GM21619 (cell line): ENCODE data around the gene LMX1B.

ENCODE experiments used
- ATAC-seq: cut with Tn5 transposase; IDR thresholded peaks from one replicate; pipeline ENCODE4 v1.9.1; 2021; ENCODE audit not compliant: unreplicated experiment

The LMX1B gene

DNA sequence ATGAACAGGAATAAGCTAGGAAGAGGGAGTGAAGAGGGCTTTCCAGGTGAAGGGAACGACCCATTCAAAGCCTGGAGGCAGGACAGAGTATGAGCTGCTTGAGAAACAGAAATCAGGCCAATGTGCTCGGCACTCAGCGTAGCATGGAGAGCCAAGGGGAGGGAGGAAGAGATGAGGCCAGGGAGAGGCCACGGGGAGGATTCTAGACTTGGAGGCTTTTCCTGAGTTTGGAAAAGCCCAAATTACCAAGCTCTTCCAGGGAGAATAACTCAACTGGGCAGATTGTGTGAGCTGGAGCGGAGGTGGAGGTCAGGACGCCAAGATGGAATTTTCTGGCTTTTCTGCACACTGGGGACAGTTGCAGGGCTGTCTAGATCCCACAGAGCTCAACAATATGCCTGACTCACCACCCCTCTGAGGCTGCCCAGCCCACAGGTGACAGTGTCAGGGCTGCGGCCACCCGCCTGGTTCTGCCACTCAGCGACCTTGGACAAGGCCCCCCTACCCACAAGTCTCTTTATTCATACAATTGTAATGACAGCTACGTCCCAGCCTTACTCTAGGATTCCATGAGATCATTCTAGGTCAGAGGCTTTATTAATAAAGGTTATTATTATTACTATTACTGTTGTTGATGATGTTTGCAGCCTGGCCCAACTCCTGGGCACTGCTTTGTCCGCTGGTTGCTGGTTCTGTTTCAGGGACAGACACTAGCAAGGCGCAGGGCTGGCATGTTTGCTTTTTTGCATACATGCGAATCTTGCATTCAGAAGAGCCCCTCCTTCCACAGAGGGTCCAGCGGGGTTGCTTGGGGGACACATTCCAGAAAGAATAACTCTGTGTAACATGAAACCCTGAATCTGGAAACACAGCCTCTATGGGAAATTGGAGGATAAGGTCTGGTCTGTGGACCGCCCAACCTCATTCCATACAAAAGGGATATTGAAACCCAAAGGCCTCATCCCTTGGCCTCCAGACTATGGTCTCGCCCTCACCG lies 9.4 kb upstream of the LMX1B start:
- ATAC-seq = no peak

DNA sequence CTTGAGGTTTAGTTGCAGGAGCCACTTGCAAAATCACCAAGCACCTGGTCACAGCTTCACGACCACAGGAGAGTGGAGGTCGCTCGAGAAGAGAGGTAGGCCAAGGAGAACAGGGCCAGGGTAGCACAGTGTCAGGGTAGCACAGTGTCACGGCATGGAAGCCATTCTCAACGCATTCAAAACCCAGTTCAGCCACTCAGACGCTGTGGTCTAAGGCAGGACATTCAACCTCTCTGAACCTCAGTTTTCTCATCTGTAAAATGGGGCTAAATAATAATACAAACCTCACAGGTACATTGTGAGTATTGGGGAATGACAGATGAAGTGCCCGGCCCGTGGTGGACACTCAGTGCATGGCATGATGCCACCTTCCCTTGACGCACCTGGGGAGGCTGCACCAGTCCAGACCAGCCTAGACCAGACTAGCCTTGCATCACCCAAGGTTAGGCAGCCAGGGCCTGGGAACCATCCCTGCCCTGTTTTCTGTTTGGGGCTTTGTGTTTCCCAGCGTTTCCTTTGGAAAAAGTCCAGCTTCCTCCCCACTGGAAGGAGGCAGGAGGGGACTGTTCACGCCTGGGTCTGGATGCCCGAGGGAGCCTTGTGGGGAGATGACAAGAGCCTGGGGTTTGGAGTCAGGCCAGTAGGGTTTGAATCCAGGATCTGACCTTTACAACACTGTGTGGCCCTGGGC lies 7.8 kb upstream of the LMX1B start:
- ATAC-seq = no peak

- no peak for ATAC-seq
Measured at GRCh38 chr9:126606483-126606870, 7.3 kb upstream of the LMX1B start.

GRCh38 chr9:126607086-126607485 lies 6.6 kb upstream of the LMX1B start:
- no peak for ATAC-seq

GRCh38 chr9:126607731-126608130 lies 6.0 kb upstream of the LMX1B start:
- no peak for ATAC-seq

DNA sequence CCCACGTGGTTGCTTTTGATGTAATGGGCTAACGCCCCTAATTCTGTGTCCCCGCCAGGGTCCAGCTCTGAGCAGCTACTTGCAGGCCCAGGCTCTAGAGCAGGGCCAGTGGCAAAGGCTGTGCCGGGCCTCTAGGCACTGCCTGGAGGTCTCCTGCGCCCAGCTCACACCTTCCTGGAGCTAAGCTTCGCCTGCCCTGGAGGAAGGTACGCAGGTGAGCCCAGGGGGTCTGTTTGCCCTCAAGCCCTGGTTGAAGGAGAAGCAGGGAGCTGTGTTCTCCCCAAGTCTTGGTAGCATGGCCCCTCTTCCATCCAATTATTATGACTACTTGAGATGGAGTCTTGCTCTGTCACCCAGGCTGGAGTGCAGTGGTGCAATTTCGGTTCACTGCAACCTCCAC lies 5.2 kb upstream of the LMX1B start:
- ATAC-seq = no peak

DNA sequence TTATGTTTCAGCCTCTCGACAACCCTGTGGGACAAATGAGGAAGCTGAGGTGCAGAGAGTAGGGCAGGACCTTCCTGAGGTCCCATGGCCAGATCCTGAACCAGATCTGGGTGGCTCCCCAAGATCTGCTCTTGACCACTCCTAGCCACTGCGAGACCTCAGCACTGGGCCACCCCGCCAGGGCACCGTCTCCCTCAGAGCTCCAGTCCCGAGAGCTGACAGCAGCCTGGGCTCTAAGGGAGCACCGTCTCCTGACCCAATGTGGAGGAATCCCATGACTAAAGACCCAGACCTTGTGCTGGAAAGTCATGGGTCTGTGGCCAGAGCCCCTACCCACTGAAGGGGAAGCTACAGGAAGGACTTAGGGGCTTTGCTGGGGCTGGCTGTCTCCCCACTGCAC lies 4.5 kb upstream of the LMX1B start:
- ATAC-seq = no peak

DNA sequence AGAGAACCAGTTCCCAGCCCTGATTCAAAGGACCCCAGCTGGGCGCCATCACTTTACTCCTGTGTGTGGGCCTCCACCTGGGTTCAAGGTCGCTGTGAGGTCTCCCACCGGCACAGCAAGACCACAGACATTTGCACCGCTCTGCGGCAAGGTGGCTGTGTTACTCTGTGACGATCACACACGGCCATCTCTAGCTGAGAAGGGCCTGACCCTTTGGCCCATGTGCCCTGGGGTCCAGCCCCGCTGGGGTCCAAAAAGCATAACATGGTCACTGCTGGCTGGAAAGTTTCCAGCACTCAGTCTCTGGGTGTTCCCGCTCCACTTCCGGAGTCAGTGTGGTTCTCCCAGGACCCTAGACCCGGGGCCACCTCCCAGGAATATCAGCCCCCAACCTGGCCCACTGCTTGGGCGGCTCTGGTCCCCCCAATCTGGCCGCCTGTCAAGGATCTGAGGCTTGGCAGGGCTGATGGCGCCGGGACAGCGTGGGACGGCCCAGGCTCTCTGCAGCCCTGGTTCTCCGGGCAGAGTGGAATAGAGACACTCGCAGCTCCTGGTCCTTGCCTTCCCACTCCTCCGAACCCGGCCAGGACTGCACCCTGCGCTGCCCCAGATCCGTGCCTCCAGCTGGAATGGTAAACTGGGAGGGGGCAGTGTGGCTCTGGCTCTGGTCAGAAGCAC lies 3.9 kb upstream of the LMX1B start:
- no peak for ATAC-seq

DNA sequence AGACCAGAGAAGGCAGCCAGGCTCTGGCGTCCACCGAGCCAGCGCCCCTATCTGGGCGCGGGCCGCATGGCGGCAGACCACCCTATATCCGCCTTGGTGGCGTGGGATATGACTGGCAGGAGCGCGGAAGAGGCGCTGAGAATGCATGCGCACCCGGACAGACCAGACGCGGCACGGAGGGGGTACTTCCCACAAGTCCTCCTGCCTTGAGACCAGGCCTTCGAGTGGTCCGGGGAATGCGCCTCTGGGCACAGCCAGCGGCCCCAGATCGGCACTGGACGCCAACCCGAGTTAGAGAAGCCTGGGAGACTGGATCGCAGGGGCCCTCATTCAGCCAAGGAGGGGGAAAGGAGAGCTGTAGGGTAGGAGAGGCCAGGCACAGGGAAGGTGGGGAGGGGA lies 2.5 kb upstream of the LMX1B start:
- no peak for ATAC-seq

DNA sequence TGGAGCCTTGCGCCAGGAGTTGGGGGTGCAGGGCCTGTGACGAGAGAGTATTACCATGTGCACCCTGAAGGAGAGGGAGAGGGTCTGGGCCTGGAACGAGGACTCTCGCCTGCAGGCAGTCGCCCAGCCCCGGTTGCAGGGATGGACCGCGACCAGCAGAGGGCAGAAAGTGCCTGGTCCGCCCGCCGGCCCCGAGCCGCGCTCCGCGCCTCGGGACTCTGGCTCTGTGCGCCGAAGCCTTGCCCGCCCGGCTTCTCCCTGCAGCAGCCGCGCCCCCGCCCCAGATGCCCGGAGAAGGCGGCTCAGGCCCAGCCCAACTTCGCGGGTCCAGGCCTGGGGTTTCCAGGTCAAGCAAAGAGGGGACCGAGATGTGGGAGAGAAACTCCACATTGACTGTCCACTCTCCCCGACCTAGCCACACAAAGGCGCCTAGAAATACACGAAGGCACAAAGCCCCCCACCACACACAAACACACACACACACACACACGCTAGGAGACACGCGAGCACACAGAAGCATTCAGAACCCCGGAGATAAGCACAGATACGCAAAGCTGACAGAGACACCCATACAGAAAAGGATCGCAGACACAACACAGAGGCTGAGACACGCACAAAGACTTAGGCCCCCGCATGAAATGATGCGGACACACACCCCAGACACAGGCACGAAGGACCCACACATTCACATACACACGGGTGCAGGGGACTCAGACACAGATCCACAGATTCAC lies 2.0 kb upstream of the LMX1B start:
- ATAC-seq = no peak

DNA sequence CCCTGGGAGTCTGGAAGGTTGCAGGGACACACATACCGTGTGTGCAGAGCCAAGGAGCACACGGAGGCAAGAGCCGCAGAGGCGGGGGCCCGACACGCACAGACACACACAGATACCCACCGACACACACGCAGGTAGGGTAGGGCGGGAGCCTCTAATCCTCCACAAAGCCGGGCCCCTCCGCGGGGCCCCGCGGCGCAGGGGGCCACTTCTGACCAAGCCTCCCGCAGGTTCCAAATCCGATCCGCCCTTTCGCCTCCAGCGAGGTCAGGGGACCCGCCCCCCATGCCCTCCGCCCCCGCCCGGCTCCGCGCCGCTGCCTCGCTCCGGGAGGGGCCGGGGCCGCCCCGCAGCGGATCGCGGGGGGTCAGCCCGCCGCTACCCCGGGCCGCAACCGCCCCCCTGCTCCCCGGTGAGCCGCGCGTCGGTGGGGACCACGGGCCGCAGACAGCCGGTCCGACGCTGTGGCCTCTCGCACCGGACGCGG lies 1.4 kb upstream of the LMX1B start:
- ATAC-seq = no peak

- no peak for ATAC-seq
Measured at GRCh38 chr9:126612813-126613641, 701 bp upstream of the LMX1B start.

DNA sequence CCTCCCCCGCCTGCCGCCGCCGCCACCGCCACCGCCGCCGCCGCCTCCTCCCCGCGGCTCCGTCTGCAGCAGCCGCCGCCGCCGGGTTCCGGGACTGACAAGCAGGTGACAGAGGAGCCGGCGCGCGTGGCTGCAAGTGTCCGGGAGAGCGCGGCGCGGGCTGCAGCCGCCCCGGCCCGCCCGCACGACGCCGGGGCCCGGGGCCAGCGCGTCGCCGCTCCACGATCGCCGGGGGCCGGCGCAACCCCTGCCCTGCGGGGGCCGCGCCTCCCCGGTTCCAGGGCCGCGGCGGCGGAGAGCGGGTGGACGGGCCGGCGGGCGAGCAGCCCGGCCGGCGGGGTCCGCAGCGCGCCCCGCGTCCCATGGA lies 343 bp downstream of the LMX1B start:
- ATAC-seq = no peak

- ATAC-seq = no peak
Measured at GRCh38 chr9:126614455-126615244, 922 bp downstream of the LMX1B start.

- ATAC-seq = no peak
Measured at GRCh38 chr9:126615245-126615790, 1.6 kb downstream of the LMX1B start.

DNA sequence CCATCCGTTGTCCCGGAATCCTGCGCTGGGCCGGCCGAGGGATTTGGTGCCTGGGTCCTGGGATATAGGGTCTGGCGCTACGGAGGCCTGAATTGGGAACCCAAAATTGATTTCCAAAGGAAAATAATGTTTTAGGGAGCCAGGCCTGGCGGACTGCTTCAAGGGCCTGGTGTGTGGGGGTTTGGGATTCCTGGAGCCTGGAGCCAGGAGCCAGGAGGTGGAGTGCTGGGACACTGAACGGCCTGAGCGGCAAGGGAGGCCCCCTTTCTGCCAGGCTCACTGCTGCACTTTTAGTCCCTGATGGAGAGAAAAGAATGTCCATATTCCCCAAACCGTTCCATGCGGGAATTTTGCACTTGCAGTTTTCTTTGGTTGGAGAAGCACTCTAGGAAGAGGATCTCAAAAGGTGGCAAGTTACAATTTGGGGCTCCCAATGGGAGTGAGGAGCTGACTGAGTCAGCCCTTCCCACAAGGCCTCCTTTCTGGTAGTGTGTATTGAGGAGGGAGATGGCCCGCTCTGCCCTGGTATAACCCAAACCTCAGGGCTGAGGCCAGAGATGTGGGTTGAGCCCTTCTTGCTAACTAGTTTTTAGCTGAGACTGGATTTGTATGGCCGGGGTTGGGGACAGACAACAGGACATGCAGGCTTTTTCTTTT lies 2.2 kb downstream of the LMX1B start:
- no peak for ATAC-seq

DNA sequence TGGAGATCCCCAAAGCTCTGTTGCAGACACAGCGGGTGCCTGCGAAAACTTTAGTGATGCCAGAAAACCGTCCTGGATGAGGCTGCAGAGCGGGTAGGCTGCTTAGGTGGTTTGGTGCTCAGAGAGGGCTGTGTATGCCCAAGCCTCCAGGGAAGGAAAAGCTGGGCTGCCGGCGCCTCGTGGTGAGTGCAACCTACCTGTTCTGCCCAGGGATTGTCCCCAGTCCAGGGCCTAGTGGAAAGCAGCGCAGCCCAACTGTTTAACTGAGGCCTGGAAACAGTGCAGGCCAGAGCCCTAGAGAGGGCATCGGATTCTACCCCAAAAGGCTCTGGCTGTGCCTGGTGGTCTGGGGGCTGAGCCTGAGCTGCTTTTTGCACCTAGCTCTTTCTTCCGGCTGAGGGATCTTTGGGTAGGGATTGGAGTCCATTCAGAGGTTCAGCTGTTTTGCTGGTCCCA lies 2.8 kb downstream of the LMX1B start:
- no peak for ATAC-seq
